K562 (cell line): ENCODE data around the gene PRODH2. TPM values are rescaled to one million over a fixed set of nuclear protein-coding genes. Genes with fewer than 3 reads are reported as not detected.

ENCODE experiments used
- ATAC-seq: fragments of 200-7000 bp; cut with Tn5 transposase; 3 replicates; pipeline ENCODE4 v1.9.1; 2020; ENCODE audit warnings: moderate library complexity
- BruUV-seq: library from RNA; stranded (reverse); fragments of 400-500 nt; replicated peaks from 2 replicates; lab custom pipeline; 2021; lab: Mats Ljungman, UMichigan
- CTCF ChIA-PET: fragments of 300-600 bp; formaldehyde crosslinking; extraction: SDS; loops from one replicate; lab custom pipeline; 2021; ENCODE audit warnings: low intra/inter-chr PET ratio; lab: Yijun Ruan, JAX
- POLR2A ChIA-PET: fragments of 300-600, 350-650 bp; sonication (Branson Sonifier 250); formaldehyde crosslinking; extraction: SDS; loops from one replicate; lab custom pipeline; 2021; ENCODE audit warnings: antibody characterized with exemption, inconsistent platforms; lab: Yijun Ruan, JAX
- DNase-seq, 4 experiments: peaks; one replicate each; pipeline versions ENCODE4 v3.0.0 to v3.0.0-alpha.2; 2011 to 2018; ENCODE audit warnings: low spot score in 3 of 4, mixed read lengths in 3 of 4; ENCODE audit errors: extremely low read depth in 1 of 4
- FAIRE-seq: peaks from 2 replicates; lab custom pipeline; 2011; peaks lifted over from hg19 to GRCh38; lab: Jason Lieb, UNC
- H2AFZ ChIP-seq: 2 replicates; pipeline ENCODE4 v1.6.0; 2011; ENCODE audit warnings: low read depth, low read length, control low read depth, inconsistent platforms
- H3K27ac ChIP-seq: fragments of 200-600 bp; 3 replicates; pipeline ENCODE4 v1.8.0; 2011; ENCODE audit warnings: low read depth, mild to moderate bottlenecking, control low read depth, inconsistent platforms, low read length, moderate library complexity, mixed read lengths; ENCODE audit errors: extremely low read depth
- H3K27me3 ChIP-seq, 2 experiments: fragments of 300-600 bp in 1 of 2; 2 replicates in 1 of 2; 3 replicates in 1 of 2; pipeline versions ENCODE4 v1.6.0 to v1.8.0; 2011; ENCODE audit warnings: inconsistent platforms in 2 of 2, low read length in 2 of 2, mild to moderate bottlenecking in 1 of 2, mixed read lengths in 1 of 2, moderate library complexity in 1 of 2; ENCODE audit not compliant: control insufficient read depth in 2 of 2, insufficient read depth in 2 of 2
- H3K36me3 ChIP-seq: fragments of 300-600 bp; 3 replicates; pipeline ENCODE4 v1.8.0; 2011; ENCODE audit warnings: mild to moderate bottlenecking, low read length, inconsistent platforms; ENCODE audit not compliant: control insufficient read depth, insufficient read depth
- H3K4me1 ChIP-seq, 2 experiments: fragments of 200-600 bp in 1 of 2; replicated peaks in 1 of 2; 2 replicates in 1 of 2; 3 replicates in 1 of 2; pipeline versions ENCODE4 v1.5.1 to v1.8.0; 2011; ENCODE audit warnings: inconsistent platforms in 2 of 2, low read length in 2 of 2, mild to moderate bottlenecking in 1 of 2, mixed read lengths in 1 of 2, moderate library complexity in 1 of 2; ENCODE audit not compliant: control insufficient read depth in 2 of 2, insufficient read depth in 2 of 2
- H3K4me2 ChIP-seq: 2 replicates; pipeline ENCODE4 v1.6.1; 2011; ENCODE audit warnings: low read length, control low read depth, inconsistent platforms, mixed read lengths; ENCODE audit not compliant: insufficient read depth
- H3K4me3 ChIP-seq: fragments of 200-600 bp; sonication (generic), shearing (Covaris generic); 2 replicates; pipeline ENCODE4 v1.5.1; 2016; ENCODE audit warnings: control low read depth, inconsistent platforms
- H3K79me2 ChIP-seq: fragments of 200-600 bp; 3 replicates; pipeline ENCODE4 v1.8.0; 2011; ENCODE audit warnings: low read length, inconsistent platforms; ENCODE audit not compliant: control insufficient read depth, insufficient read depth
- H3K9ac ChIP-seq, 2 experiments: 2 replicates each; pipeline versions ENCODE4 v1.6.0 to v1.6.1; 2011; ENCODE audit warnings: low read depth in 2 of 2, low read length in 2 of 2, control low read depth in 1 of 2, inconsistent platforms in 1 of 2, mild to moderate bottlenecking in 1 of 2, mixed read lengths in 1 of 2; ENCODE audit not compliant: insufficient read depth in 1 of 2
- H3K9me1 ChIP-seq: one replicate; pipeline ENCODE4 v1.6.0; 2011; ENCODE audit warnings: inconsistent platforms, mild to moderate bottlenecking, low read length, moderate library complexity; ENCODE audit not compliant: control insufficient read depth, insufficient read depth
- H3K9me3 ChIP-seq: replicated peaks from 2 replicates; pipeline ENCODE4 v1.5.1; 2011; ENCODE audit warnings: low read depth, low read length, inconsistent platforms; ENCODE audit not compliant: control insufficient read depth, insufficient read depth
- H4K20me1 ChIP-seq: replicated peaks from 2 replicates; pipeline ENCODE4 v1.6.1; 2011; ENCODE audit warnings: low read length, inconsistent platforms, mixed read lengths; ENCODE audit not compliant: control insufficient read depth, insufficient read depth
- CSDE1 ChIP-seq, 2 experiments: fragments of 450-650 bp; IDR thresholded peaks; 2 replicates each; pipeline ENCODE4 v1.6.1; 2016; ENCODE audit warnings: mild to moderate bottlenecking in 1 of 2
- OTX1 ChIP-seq: fragments of 450-650 bp; formaldehyde crosslinking; IDR thresholded peaks from 2 replicates; pipeline ENCODE4 v1.4.0; 2022; ENCODE audit warnings: mild to moderate bottlenecking
- SRSF3 ChIP-seq: fragments of 200-400 bp; formaldehyde crosslinking; IDR thresholded peaks from 2 replicates; pipeline ENCODE4 v1.6.1; 2016; ENCODE audit warnings: mild to moderate bottlenecking, low read length, moderate library complexity; ENCODE audit not compliant: insufficient read depth
- ZNF165 ChIP-seq: fragments of 250-450 bp; sonication (Bioruptor Pico); IDR thresholded peaks from 2 replicates; pipeline ENCODE4 v1.4.0; 2020; ENCODE audit warnings: borderline replicate concordance
- ZNF174 ChIP-seq: fragments of 250-450 bp; sonication (Bioruptor Pico); IDR thresholded peaks from 2 replicates; pipeline ENCODE4 v1.4.0; 2020; ENCODE audit warnings: mild to moderate bottlenecking
- ZNF57 ChIP-seq: fragments of 450-650 bp; formaldehyde crosslinking; IDR thresholded peaks from 2 replicates; pipeline ENCODE4 v1.4.0; 2020; ENCODE audit warnings: mild to moderate bottlenecking, moderate library complexity
- WGBS: fragments of 100-300 bp; shearing (Covaris generic); methylation state at CpG from one replicate; pipeline ENCODE4 v1.1.6; 2016; ENCODE audit warnings: low coverage, mixed read lengths; ENCODE audit not compliant: insufficient coverage; ENCODE audit errors: missing lambda C conversion rate; 5-methylcytosine and 5-hydroxymethylcytosine counted together
- in situ Hi-C: fragments of 300-500 bp; cut with MboI; formaldehyde crosslinking; loops from 4 replicates; pipeline ENCODE4 v1.15.0; 2018; ENCODE audit warnings: inconsistent platforms, mixed read lengths
- intact Hi-C: fragments of 100-400 bp; cut with micrococcal nuclease; formaldehyde crosslinking; loops from 2 replicates; pipeline ENCODE4 v1.14.2; 2022
- polyA plus RNA-seq, 8 experiments: library from polyadenylated mRNA; depleted of rRNA in 4 of 8; stranded (reverse) in 5 of 8; unstranded in 3 of 8; fragments of >200 nt; fragmentation: Nextera tagmentation in 2 of 8; fragmentation: Illumina TruSeq in 1 of 8; extraction: Ambion mirVana in 2 of 8; extraction: Trizol in 1 of 8; gene quantifications; 2 replicates each; pipeline versions ENCODE4 v1.2.1 to v1.2.3, GENCODE V29; 2011 to 2014; ENCODE audit warnings: inconsistent platforms in 1 of 8, missing spikeins in 1 of 8
- total RNA-seq, 7 experiments: library from RNA; depleted of rRNA in 6 of 7; stranded (reverse); fragments of >200 nt in 6 of 7; fragmentation: Illumina TruSeq in 2 of 7; extraction: Trizol in 2 of 7; gene quantifications; 2 replicates each; pipeline versions ENCODE4 v1.2.1 to v1.2.3, GENCODE V29; 2011 to 2021; ENCODE audit warnings: low replicate concordance in 1 of 7
- TF ChIP-seq, protein P1 (sequence below): fragments of 450-650 bp; formaldehyde crosslinking; IDR thresholded peaks from 2 replicates; pipeline ENCODE4 v1.4.0; 2022; ENCODE audit warnings: missing genetic modification characterization

Gene PRODH2
- total and polyA plus RNA-seq, 9 of the 15 experiments (the other 6 are each of a cell fraction or from before 2014, with no cell fraction given), result not detected

DNA sequence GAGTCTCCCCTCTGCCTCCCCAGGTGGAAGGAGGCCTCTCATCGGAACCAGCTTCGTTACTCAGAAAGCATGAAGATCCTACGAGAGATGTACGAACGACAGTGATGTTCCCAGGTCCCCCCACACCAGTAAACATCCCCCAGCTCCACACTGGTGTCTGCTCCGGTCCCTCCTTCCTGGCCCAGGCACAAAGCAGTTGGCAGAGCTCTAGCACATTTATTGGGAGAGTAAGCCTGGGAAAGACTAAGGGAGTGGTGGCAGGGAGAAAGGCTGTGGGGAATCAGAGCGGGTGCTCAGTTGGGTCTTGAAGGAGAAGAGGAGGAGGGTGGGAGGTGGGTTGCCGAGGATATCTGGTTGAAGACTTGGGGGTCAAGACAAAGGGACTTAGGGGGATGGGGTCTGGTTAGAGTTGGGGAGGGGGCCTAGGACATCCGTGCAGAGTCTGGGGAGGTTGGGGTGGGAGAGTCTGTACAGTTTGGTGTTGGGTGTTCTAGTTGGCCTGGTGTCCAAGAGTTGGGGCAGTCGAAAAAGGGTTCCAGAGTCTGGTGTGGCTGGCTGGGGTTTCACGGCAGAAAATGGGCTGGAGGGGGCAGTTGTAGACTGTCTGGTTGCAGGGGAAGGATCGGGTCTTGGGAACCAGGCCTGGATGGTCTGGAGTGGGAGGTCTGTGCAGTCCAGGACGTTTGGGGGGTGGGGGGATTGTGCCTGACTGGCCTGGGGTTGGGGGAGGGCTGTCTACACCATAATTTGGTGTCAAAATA, 58.1 kb downstream of the PRODH2 start:
- Histone ChIP-seq H3K9ac (peak overlapping the region in 1 of 2 experiments; percentile 43; a peak in 2 of 4 replicates), H3K36me3 (peaks cover 23% of the 10 kb centered on the region; the same call in 1 of the 3 replicates), H3K9me3 (no peaks in the 10 kb centered on the region), H3K27me3 (no peaks in the 10 kb centered on the region), H3K27ac (no peak overlapping the region), H3K4me3 (no peak overlapping the region), H3K4me2 (no peak overlapping the region), H3K9me1 (no peaks in the 10 kb centered on the region), H4K20me1 (no peaks in the 10 kb centered on the region; the same call in 1 of the 2 replicates), H3K79me2 (peaks cover 13% of the 10 kb centered on the region), H3K4me1 (peaks cover 12 to 38% of the 10 kb centered on the region in 2 experiments), H2AFZ (no peak overlapping the region)
- CTCF ChIA-PET, result no interaction called here
- no TSS peak for BruUV-seq
- DNase-seq (no peak), ATAC-seq (no peak), FAIRE-seq (no peak)
- 78% methylated on average over 12 of the region's 13 CpGs for WGBS
- intact Hi-C loops, result no loop called here
- POLR2A ChIA-PET, result interaction anchor here (1.2 to 1.3 kb wide), 2 partner anchors 9 to 115 kb away, joined by 3 to 7 read pairs; partner anchors contain the start of genes PSENEN and U2AF1L4
- in situ Hi-C loops, result no loop called here
- TF ChIP-seq ZNF165 (no peak), ZNF174 (no peak), CSDE1 (IDR thresholded peaks at IDR 0.05) (no peak), ZNF57 (CRISPR knock-in tag) (no peak), SRSF3 (no peak), OTX1 (CRISPR knock-in tag) (no peak)
- TF ChIP-seq, protein P1, sequence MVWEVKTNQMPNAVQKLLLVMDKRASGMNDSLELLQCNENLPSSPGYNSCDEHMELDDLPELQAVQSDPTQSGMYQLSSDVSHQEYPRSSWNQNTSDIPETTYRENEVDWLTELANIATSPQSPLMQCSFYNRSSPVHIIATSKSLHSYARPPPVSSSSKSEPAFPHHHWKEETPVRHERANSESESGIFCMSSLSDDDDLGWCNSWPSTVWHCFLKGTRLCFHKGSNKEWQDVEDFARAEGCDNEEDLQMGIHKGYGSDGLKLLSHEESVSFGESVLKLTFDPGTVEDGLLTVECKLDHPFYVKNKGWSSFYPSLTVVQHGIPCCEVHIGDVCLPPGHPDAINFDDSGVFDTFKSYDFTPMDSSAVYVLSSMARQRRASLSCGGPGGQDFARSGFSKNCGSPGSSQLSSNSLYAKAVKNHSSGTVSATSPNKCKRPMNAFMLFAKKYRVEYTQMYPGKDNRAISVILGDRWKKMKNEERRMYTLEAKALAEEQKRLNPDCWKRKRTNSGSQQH, result no peak
